HTR-8/SVneo (cell line): ENCODE measurements around the gene MAP2K3.

ENCODE experiments used
- DNase-seq: peaks from one replicate; pipeline ENCODE4 v3.0.0; 2011; ENCODE audit warnings: low spot score, mixed read lengths; ENCODE audit not compliant: insufficient read length
- FAIRE-seq: peaks from 2 replicates; lab custom pipeline; 2011; peaks lifted over from hg19 to GRCh38; lab: Jason Lieb, UNC

MAP2K3 gene

DNA sequence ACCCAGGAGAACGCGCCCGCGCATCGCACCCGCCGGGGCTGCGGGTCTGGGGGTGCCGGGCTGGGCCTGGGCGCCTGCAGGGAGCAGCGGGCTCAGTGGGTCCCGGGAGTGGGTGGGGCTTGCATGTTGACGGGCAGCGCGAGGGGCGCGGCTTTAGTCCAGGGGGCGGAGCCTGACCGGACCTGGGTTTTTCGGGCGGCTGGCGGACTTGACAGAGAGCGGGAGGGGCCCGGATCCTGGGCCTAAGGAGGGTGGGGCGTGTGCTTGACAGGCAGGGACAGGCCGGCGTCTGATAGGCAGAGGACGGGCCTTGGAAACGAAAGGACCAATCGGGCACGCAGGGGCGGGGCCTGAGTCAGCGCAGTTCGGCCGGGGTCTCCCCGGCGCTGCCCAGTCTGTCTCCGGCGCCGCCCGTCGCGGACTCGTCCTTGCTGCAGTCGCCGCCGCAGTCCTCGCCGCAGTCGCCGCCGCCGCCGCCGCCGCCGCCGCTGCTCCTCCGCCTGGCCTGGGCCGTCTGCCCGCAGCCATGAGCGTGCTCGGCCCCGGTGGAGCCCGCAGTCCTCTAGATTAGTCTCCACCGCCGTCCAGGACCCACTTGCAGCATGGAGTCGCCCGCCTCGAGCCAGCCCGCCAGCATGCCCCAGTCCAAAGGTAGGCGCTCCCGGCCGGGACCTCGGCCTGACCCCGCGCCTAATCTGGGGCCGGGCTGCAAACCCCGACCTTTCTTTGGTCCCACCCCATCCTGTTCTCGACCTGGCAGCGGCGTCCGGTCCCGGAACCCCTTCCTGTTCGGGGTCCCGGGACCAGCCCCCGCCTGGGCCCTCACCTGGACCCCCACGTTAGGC is at the start of gene MAP2K3:
Gene MAP2K3 (plus strand): TSS at position 393 of the 845 bp plus-strand sequence. CDS start 210 bp downstream, at position 603.
- FAIRE-seq (peak; percentile 99), DNase-seq (peak; percentile 100)

DNA sequence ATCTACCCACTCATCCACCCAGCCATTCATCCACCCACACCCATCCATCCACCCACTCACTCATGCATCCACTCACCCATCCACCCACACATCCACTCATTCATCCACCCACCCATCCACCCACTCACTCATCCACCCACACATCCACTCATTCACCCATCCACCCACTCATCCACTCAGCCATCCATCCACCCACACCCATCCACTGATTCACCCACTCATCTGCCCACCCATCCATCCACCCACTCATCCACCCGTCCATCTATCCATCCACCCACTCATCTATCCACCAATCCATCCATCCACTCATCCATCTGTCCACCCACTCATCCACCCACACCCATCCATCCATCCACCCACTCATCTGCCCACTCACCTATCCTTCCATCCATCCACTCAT is 48.6 kb upstream of the MAP2K3 start:
- no peak for DNase-seq
- FAIRE-seq, result peak; percentile 98

DNA sequence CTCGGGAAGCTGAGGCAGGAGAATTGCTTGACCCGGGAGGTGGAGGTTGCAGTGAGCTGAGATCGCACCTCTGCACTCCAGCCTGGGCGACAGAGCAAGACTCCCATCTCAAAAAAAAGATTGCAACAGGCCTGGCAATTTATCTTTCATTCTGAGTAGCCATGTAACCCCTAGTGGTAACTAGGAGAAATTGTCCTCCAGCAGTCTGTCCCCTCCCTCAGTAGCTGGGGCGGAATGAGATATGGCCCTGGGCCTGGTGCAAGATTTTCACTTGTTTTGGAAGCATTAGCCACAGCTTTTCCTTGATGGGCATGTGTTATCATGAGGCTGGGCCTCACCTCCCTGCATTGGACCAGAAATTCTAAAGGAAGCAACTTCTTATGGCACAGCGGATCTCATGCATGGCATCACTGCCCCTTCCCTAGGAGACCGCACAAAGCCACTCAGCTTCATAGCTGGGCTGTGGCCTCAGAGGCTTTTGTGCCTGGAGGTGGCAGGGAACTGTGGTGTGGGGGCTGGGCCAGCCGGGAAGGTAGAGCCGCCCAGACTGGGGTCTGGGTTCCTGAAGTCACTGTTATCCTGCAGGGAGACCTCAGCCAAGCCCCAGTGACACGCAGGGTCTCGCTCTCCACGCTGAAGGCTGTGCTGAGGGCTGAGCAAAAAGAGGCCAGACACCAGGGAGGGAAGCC is 44.7 kb upstream of the MAP2K3 start:
- peak; percentile 67 for DNase-seq

DNA sequence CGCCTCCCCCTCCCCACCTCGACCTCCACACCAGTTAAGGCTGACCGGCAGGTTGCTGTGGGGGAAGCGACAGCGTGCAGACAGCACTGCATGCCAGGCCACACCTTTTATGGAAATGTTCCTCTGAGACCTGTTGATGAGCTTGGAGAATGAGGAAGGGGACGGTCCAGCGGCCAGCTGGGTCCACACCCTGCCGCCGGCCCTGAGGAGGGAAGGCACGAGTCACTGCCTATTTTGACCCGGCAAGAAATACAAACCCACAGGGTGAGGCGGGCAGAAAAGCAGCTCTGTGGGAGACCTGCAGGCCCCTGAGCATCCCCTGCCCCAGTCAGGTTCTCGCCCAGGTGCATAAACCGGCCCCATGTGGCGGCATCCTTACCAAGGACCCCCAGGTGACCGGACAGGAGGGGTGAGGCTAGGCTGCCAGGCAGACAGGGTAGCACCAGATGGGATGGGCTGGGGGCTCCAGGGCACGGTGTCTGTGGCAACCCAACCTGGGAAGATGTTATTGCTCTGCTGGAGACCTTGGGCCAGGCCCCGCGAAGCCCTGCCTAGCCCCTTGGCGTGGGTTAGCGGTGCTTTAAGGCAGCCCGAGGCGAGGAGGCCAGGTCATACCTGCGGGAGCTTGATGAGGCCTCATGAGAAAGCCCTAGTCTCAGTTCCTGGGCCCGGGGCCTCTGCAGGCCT is 44.0 kb upstream of the MAP2K3 start:
- FAIRE-seq (peak; percentile 77), DNase-seq (no peak)

More for the DNA sequence above, 44.7 kb upstream of the MAP2K3 start:
- peak; percentile 84 for FAIRE-seq

DNA sequence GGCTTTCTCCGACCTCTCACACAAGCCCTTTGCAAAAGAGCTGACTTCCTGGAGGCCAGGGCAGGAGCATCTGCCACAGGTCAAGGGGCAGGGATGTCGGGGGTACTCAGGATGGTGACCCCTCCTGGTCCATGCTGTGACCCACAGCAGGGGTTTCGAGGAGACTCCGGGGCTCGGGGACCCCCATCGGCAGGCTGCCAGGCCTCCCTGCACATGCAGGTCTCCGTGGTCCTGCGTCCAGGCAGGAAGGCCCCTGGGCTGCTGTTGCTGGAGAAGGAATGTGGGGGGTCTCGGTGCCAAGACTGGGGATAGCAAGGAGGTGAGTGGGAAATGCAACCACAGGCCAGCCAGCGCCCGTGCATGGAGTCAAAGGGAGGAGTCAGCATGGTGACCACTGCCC is 42.9 kb upstream of the MAP2K3 start:
- FAIRE-seq, result no peak
- DNase-seq, result no peak

DNA sequence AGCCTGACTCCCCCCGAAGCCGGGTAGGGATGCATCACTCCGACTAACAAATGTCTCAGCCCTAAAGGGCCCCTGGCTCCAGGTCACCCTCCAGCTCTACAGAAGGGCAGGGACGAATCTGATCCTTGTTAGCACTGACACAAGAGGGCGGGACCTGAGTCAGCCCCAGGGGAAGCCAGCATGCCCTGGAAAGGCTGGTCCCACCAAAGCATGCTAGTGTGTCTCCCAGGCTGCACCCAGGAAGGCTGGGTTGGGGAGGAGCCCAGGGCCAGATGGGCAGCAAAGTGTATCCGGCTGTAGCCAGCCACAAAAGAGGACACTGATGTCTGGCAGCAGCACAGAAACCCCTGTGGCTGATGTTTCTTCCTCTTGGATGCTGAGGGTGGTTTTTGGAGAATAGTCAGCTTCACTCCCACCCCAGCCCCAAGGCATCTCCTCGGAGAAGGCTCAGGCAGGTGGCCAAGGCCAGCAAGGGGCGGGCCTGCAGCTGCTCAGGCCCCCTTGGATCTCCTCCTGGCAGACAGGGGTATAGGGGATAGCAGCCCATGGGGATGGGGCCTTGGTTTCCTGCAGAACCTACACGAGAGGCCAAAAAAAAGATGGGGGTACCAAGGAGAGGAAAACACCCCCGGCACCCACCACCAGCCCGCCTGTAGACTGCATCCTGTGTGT is 42.3 kb upstream of the MAP2K3 start:
- DNase-seq, result no peak
- FAIRE-seq, result peak; percentile 82

DNA sequence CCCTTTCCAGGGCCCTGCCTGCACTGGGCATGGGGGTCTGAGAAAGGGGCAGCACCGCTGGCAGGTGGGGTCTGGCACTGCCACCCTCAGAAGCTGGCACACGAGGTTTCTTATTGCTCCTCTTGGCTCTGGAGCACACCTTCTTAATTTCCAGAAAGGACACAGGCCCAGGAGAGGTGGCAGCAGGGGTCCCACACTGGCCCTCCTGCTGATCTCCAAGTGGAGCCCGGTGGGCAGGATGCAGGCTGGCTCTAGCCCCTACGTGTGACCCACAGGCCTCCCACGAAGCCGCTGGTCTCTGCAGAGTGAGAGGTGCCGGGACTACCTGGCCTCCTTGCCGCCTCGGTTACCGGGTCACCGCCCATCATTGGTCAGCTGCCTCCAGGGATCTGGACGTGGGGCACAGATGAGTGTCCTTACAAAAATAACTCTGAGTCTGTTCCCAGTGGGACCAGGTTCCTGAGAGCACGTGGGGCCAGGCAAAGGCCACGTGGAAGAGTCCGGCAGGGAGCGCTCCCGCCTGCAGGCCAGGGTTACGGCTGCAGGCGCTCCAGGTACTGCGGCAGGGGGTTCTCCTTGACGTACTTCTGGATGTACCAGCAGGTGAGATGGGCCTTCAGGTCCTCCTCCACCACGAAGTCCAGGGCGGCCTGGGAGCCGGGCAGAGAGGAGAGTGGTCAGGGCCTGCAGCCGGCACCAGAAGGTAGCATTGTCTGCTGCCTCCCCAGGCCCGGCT is 41.6 kb upstream of the MAP2K3 start:
- DNase-seq, result no peak
- peak; percentile 40 for FAIRE-seq

DNA sequence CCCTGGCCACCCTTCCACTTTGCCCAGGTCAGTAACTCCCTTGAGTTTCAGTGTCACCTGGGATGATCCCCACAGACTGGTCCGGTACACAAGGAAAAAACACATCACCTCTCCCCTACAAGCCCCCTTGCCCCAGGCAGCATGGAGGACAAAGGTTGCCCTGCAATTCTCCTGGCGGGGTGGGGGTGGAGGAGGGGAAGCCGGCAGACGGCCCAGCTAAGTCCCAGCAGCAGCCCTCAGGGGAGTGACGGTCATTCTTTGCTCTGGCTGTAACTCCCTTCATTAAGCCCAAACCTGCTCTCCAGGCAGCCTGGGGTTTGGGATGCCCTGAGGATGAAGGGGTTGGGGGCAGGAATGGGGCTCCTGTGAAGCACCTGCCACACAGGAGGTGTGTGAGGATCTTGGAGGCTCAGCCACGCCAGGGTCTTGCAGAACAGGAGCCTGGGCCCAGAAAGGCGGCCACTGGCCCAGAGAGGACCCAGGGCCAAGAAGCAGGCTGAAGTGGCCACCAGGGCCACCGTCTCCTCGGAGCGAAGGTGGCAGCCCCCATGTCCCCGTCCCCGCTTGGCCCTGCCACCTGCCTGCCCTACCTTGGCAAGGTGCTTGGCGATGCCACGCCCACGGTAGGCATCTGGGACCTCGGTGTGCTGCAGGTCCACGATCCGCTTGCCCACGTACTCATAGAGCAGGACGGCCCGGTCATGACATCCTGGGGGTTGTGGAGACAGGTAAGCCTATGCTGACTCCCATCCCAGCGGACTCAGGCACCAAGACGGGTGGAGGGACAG is 40.8 kb upstream of the MAP2K3 start:
- DNase-seq (no peak), FAIRE-seq (peak; percentile 89)

DNA sequence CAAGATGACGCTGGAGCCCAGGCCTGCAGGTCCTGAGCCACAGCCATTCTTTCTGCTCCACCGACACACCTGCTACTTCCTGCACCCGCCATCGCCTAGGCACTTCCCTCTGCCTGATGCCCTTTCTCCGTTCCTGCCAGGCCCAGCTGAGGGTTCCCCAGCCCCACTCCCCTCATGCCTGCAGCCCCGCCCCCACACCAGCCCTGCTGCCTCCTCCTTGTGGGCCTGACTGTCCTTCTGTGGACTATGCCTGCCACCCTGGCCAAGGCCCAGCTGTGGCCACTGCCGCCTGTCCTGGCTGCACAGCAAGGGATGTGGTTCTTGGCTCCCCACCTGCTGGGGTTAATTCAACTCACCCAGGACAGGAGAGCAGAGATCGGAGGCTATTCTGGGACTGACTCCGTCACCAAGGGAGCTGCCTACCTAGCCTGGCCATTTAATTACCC is 38.8 kb upstream of the MAP2K3 start:
- DNase-seq (no peak), FAIRE-seq (no peak)

DNA sequence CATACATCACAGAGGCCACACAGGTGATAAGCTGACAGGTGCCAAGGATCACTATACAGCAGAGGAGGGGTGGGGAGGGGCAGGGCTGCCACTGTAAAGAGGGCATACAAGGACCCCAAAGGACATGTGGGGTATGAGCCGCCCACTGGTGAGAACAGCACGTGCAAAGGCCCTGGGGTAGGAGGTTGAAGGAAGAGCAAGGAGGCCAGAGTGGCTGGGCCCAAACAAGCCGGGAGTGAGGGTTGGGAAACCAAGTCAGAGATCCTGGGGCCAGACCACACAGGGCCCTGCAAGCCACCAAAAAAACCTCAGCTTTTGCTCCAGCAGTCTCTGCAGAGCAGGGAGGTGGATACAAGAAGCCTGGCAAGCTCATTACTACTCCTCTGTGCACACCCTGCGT is 37.8 kb upstream of the MAP2K3 start:
- DNase-seq (no peak), FAIRE-seq (no peak)

DNA sequence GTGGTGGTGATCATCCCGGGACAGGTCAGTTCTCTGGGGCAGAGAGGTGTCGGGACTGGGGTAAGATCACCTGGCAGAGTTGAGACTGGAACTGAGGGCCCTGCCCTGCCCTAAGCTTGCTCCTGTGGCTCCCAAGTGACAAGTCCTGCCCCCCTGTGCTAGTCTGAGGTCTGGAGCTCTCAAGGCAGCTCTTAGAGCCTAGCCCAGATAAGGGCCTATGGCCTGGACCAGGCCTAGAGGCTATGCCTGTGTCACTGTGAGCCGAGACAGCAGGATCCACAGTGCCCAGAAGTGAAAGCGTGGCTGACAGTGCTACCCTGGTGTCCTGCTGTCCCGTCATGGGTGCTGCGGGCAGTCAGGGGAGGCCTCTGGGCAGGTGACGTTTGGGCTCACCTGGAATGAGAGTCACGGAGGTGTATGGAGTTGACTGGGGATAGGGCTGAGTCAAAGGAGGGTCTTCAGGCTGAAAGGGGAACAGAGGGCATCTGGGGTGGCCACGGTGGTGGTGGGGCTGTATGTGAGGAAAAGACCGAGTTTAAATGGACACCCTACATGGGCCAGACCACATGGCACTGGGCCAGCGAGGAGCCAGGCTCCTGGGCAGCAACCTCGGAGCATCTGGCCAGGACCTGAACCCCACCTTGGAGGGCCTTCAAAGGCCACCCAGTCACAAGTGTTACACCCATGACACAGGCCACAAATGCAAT is 36.8 kb upstream of the MAP2K3 start:
- FAIRE-seq, result peak; percentile 23
- no peak for DNase-seq

DNA sequence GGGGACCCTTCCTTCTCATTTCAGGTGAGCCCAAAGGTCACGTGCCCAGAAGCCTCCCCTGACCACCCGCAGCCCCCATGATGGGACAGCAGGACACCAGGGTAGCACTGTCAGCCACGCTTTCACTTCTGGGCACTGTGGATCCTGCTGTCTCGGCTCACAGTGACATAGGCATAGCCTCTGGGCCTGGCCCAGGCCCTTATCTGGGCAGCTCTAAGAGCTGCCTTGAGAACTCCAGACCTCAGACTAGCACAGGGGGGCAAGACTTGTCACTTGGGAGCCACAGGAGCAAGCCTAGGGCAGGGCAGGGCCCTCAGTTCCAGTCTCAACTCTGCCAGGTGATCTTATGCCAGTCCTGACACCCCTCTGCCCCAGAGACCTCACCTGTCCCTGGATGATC is 36.0 kb upstream of the MAP2K3 start:
- peak; percentile 78 for FAIRE-seq

DNA sequence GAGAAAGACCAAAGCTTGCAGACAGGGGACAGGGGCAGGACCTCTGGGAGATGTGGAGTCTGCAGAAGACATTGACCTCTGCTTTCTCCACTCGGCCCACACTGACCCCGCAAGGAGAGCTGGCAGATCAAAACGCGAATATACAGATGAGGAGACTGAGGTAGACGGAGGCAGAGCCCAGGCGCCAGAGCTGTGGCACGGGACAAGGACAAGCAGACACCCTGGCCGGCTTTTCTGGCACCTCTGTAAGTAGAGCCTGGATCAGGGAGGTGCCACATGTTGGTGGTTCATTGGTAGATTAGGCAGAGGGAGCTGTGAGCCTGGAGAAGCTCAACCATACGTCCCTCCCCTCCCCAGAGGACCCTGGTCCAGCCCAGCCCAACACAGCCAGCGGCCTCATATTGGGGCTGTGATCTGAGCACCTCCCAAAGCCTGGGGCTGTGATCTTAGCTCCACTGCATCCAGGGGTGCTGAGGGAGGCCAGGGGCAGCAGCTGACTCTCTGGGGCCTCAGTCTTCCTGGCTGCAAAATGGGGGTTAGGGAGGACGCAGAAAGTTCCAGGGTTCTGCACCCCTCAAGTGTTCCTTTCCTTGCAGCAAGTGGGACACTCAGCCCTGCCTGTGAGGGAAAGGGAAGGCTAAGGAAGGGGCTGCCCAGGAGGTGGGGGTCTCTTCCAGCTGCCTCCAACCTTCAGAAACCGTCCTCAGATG is 35.3 kb upstream of the MAP2K3 start:
- peak; percentile 26 for FAIRE-seq

More for the DNA sequence above, 36.0 kb upstream of the MAP2K3 start:
- no peak for DNase-seq

DNA sequence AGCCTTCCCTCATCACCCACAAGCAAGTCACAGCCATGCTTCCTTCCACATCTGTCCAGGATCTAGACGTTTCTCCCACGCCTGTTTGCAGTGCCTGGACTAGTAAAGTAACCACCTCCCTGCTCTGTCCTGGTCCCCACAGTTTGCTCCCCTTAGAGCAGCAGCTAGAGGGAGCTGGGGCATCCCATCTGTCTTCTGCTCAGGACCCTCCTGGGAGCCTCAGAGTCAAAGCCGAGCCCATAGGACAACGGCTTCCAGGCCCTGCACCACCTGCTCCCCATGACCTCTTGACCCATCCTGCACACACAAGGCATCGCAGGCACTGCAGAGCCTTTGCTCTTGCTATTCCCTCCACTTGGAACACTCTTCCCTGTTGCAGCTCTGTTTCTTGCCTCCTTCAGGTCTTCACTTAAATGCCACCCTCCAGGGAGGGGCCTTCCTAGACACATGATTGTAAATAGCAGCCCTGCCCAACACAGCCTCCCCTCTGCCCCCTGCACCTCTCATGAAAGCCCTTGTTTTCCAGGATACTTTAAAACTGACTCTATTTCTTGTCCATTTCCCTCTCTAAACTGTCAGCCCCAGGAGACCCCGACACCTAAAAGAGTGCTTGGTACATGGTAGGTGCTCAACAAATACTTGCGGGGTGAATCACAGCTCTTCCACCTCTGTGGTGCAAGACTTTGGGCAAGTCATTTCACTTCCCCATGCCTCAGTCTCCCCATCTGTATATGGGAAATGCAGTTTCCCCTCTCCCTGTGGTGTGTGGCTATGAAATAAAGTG is 34.4 kb upstream of the MAP2K3 start:
- FAIRE-seq (peak; percentile 63), DNase-seq (no peak)

More for the DNA sequence above, 35.3 kb upstream of the MAP2K3 start:
- DNase-seq, result no peak

DNA sequence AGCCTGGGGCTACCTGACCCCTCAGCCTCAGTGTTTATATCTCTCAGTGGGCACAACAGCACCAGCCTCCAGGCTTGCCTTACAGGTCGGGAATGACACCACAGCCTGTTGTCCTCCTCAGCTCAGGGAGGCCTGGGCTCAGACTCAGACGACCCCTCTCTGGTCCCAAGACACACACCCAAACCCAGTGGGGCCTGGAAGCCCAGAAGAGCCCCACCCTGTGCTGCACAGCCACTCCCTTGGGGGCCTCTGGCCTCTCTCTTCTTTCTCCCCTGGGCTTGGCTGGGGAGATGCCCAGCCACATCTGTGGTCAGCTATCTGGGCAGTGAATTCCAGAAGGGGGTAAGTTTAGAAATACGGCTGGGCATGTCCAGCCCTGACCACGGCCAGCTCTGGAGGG is 33.7 kb upstream of the MAP2K3 start:
- DNase-seq (no peak), FAIRE-seq (peak; percentile 16)

DNA sequence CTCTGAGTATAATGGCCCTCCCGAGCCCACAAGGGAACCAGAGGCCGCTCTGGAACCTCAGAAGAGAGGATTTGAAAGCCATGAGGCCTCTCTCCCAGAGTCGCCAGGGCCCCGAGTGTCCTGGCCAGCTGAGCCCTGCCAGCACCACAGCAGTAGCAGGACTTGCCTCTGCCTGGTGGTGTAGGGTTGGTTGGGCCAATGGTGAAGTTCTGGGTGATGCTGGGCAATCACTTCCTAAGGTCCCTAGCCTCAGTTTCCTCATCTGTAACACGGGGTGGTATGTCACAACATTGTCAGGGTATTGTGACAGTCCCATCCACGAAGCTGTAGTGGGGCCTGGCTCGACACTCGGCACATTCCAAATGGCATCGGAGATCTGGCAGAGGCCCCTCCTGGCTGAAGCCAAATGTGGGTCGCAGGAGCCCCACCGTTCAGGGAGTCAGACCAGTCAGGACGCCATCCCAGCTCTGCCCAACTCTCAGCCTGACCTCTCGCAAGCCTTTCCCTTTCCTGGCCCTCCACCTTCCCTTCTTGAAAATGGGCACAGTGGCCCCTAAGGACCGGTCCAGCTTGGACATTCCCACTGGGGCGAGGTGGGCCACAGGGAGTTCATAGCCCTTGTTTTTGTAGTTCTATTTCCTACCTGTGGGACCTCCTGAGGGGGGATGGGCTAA is 33.0 kb upstream of the MAP2K3 start:
- FAIRE-seq (peak; percentile 63), DNase-seq (no peak)
